Kidney tubule cell (primary cell): ENCODE data around the gene ARHGEF28.

ENCODE experiments used
- DNase-seq: peaks from one replicate; pipeline ENCODE4 v3.0.0-alpha.2; 2018; ENCODE audit warnings: low spot score

ARHGEF28 gene

DNA sequence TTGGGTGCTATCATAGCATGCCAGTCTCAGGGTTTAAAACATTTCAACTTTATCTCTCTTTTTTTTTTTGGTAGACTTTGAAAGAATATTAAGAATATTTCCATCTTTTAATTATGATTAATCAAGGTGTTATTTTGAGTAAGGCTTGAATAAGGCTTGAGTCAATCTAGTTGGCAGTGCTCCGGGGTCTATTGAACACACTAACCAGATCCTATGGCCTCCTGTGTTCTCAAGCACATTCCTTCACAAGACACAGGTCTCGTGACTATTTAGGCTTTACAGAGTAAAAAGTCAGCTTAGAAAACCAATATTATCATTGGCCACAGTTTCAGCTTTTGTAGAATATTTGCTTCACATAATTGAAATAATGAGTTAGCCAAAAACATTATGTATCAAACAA lies 151.2 kb downstream of the ARHGEF28 start:
- DNase-seq, result no peak

DNA sequence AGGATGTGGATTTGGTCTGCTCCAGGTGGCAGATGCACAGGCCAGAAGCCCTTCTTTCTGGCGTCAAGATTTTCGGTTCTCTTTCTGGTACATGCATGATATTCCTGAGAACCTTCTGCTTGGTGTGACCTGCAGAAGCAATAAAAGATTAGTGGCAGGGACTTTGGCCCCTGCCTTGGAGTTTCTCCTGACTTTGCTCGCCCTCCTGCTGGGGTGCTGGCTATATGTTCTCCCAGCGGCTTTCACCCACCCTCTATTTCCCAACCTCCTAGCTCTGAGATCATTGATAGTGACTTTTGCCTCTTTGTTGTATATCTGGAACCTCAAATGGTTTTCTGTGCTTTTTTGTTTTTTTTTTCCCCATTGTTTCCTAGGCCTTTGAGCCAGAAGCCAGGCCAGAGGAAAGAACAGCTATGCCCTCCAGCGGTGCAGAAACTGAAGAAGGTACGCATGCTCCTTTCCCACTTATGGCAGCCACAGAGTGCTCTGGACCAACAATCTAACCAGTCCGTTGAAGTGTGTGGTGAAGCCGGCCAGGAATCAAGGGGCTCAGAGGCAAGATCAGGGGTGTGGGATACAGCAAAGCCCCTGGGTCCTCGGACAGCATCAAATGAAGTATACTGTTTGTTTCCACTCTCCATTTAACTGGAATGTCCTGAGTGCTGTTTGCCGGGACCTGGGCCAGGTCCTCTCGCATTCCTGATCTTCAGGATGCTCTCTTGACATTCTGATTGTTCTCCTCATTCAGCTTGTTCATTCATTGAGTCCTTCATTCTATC lies 154.5 kb downstream of the ARHGEF28 start:
- no peak for DNase-seq

DNA sequence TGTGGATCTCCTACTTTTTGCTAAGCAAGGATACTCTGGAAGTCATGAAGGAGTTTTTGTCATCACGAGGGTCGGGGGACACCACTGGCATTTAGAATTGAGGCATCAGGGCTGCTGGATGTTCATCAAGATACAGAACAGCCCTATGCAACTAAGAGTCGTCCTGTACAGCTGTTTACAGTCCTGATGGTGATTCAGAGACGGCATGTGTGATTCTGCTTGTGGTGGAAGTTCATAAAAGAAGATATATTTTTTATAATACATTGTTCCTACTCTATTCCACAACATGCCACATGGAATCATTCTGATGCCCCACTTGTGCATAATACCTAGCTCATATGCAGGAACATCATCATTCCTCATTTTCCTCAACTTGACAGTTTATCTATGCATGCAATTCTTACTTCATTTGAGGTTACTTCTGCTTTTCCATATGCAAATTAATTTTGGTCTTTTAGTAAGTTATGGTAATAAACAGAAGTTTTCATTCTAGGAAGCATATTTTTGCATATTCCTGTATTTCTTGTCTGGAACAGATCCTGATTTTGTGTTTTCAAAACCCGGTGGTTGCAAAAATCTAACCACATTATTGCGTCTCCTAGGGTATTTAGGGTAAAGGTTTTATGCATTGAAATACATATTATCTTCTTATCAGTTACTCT lies 155.2 kb downstream of the ARHGEF28 start:
- no peak for DNase-seq

DNA sequence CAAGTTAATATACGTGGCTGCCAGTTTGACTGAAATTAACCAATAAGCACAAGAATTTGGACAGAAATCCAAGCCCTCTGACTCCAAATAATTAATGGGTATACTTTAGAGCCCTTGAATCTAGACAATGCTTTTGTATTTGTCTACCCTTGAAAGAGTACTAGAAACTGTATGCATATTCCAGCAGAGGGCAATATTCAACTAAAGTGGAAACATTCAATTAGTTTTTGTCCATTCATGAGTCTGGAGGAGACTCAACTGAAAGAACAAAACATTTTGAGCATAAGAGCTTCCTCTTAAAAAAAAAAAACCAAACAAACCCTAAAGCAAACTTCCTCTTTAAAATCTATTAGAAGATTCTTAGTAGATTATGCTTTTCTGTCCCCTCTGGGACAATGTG lies 157.8 kb downstream of the ARHGEF28 start:
- peak; percentile 32 for DNase-seq

DNA sequence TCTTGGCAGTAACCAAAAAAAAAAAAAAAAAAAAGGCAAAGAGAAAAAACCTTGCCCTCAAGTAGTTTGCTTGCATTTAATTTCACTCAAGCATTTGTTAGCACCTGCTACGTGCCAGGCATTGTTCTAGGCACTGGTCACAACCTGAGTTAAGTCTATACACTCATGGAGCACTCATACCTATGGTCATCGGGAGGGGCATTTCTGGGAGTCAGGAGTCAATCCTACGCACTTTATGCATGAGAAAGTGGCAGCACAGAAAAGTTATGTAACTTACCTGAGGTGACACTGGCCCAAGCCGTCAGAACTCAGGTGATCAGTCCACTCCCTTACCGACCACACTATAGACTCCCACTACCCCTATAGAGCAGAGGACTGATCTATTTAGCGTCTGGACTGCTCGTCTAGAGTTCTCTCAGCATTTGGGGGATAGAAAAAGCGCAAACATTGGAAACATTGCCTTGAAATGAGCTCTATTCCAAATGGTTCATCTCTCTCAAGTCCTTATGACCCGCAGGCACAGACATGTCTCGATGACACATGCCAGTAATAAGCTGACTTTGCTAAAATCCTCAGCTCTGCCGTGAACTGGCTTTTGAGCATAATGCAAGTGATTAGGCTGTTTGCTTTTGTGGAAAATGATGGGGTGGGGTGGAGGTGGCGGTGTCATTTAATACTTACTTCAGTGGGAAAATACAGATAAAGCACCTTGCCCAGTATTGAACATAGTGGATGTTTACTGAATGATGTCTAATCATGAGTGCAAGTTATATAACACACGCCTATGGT lies 160.2 kb downstream of the ARHGEF28 start:
- no peak for DNase-seq

DNA sequence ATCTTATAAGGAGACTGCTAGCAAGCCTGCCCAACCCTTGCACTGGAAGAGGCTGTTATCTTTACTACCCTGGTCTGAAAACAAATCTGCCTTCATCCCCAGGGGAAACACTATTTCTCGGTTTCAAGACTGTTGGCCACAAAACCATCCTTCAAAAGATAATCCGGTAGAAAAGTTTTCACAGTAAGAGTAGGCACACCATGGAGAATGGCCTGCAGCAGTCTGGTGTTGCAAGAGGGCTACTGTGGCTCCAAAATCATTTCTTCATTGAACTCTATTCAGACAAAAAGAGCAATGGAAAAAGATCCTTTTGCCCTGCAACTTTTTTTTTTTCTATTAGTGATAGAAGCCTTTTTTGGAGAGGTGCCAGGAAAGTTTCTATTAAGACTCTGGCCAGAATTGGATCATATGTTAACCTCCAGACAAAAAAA lies 163.9 kb downstream of the ARHGEF28 start:
- DNase-seq, result no peak

DNA sequence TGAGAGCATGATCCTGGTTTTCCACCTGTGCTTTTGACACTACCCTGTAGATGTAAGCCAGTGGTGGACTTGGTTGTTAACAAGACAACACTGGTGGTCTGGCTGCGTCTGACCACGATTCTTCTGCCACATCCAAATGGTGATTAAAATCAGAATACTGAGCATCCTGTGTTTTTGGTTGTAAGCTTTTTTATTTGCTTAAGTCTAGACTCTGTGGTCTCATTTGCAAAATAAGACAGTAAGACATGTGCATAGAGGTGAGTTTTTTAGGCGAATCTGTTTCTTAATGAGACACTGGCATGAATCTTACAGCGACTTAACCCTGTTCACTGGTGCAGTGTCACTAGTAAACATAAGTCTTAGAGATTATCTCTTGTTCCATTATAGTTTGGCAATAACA lies 165.4 kb downstream of the ARHGEF28 start:
- no peak for DNase-seq

DNA sequence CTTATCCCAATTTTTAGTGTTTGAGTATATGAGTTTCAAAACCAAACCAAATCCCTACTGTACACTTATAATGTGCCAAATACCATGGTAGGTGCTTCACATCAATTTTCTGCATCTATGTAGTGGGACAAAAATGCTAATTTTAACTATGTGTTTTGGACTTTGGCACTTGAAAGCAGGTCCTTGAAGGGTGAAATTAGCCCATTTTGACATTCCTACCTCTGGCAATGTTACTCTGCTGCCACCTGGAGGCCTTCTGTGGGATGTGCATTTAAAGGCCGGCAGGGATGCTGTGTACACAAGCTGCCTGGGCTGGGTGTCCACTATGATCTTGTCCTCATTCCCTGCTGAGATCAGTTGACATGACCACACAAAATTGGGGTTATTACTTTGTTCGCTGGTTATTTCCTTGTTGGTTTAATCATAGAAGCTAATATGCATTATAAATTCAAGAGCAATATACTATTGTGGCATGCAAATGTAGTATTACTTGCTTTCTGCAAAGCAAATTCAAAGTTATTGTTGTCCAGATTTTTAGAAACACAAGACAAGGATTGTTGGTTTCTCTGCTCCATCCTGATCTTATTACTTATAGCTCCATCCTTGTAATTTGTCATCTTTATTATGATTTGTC lies 166.8 kb downstream of the ARHGEF28 start:
- DNase-seq, result peak; percentile 77

DNA sequence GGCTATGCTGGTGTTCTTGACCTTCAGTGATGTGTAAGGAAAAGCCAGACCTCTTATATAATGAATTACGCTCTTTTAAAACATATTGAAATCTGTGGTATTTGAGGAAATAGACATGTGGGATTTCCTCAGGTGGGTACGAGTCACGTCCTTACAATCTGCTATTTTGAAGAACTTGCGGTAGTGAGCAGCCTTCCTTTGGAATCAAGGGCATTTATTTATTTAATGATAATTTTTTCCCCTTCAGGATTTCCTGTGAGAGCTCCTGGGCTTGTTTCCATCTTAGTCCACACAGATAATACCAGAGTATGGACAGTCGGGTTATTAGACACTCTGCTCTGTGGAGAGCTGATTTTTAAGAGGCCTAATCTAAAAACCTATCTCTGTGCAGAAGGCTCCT lies 167.9 kb downstream of the ARHGEF28 start:
- peak; percentile 32 for DNase-seq

DNA sequence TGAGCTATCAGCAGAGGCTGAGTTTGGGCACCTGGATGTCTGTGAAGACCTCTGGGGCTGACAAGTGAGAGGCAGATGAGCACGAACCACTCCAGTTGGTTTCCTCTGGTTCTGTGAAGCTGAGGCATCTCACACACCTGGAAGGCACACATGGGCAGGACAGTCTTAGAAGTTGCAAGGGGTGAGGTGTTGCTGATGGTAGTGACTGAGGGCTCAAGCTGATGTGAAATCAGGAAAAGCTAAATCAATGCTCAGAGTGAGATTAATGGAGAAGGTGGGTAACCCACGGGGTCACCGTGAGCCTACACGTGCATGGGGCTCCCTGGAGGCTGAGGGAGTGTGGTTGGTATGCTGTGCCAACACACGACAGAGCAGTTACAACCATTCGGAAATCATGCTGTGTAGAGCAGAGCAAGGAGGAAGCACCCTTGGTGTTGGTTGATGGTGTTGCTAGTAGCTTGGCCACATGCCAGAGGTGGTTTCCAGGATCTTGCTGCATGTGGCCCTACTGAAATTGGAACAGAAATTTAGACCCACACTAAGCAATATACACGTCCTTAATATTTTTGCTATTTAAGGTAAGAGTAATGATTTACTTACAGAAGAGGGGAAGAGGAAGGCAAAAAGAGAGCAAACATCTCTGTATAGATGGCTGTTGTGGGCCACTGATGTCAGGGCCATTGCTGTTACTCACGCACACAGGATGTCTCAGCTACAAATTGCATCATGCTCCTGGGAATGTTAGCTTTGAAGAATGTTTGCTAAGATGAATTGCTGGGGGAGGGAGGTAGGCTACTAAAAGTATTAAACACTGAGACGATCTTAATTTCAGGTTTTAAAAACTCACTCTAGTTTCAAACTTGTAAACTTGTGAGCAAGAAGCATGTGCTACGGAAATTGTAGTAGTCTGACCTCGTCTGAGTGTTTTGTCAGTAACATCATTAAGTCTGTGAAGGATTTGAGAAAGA lies 170.5 kb downstream of the ARHGEF28 start:
- DNase-seq, result peak; percentile 98

DNA sequence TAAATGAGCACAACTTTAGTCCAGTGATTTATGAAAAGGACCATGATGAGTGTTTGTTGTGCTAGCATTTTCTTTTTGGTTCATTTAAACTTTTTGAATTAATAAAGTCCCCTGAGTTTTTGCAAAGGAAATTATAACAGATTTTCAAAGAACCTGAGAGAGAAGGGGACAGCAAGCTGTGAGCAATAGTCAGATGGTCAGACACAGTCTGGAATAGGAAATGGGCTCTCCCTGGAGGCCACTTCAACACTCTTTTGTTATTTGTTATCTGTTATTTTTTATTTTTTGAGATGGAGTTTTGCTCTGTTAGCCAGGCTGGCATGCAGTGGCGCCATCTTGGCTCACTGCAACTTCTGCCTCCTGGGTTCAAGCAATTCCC lies 171.1 kb downstream of the ARHGEF28 start:
- DNase-seq, result no peak

DNA sequence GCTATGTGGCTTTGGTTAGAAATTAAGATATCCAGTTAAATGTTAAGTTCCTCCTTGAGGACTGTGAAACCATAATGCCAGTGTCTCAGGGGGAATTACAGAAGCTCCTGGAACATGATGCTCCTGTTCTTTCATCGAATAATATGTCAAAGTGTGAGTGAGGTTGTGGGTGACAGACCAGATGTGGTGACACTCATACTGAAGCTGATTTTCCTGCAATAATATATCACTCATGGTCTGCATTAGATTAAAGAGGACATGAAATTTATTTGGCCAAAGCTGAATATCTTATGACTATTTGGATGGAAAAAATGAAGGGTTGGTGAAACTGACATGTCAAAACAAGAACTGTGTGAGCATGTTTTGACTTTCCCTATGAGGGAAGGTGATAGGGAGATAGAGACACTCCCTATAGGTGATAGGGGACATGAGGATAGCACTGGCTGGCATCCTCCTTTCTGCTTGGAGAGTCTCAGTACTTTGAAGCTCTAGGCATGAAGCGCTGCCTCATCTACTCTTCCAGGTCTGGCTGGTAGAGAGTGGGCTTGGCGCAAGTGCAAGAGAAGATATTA lies 173.5 kb downstream of the ARHGEF28 start:
- no peak for DNase-seq

DNA sequence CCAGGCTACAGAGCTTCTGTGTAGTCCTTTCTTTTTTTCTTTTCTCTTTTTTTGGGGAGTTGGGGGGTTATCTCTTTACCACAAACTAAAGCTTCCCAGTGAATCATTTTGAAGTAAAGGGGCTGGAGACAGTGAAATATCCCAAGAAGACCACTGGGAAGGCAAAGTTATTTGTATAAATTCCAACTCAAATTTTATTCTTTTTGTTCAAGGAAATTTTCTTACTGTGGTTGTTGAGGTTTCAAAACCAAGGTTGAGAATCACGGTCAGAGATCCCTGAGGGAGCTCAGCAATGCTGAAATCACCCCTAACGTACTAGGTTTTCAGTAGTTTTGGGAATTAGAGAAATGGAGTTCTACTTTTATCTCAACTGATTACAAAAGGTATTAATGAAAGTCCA lies 175.7 kb downstream of the ARHGEF28 start:
- no peak for DNase-seq

DNA sequence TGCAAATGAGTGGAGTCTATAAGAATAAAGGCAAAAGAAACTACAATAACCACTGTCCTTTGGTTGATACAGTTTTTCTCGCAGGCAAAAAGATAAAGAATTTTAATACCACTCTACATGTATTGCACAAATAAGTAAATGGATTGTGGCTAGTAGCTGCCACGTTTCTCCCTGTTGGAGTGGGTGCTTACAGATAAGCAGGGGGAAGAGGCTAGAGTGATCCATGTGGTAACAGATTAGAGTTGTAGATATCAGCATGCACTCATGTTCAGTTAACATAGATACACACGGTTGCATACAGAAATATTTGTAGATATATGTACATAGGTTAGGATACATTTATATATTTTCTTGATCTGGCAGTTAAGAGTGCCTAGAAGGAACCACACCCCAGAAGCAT lies 179.5 kb downstream of the ARHGEF28 start:
- DNase-seq, result no peak

DNA sequence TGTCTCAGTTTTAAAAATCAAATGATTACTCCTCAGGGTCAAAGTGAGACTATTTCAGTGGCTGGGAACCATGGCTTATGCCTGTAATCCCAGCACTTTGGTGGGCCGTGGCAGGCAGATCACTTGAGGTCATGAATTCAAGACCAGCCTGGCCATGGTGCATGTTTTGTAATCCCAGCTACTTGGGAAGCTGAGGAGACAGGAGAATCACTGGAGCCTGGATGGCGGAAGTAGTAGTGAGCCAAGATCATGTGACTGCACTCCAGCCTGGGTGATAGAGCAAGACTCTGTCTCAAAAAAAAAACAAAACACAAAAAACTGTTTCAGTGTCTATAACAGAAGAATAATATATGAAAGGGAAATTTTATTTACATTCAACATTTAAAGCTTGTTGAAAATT lies 182.9 kb downstream of the ARHGEF28 start:
- DNase-seq, result peak; percentile 45

DNA sequence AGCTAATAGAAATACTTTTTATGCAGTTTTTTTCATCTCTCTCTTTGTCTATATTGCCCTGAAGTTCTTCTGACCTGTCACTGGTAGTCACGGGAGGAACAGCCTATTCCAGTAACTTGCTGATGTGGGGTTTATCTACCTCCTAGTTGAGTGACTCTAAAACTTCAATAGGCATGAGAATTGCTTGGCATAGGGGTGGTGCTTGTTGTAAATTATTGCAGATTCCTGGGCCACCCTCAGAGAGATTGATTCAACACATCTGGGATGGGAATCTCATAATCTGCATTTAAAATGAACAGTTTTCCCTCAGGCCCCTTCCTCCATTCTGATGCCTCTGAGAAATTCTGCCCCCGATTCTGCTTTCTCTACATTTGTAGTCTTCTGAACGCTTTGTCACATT lies 184.4 kb downstream of the ARHGEF28 start:
- no peak for DNase-seq

DNA sequence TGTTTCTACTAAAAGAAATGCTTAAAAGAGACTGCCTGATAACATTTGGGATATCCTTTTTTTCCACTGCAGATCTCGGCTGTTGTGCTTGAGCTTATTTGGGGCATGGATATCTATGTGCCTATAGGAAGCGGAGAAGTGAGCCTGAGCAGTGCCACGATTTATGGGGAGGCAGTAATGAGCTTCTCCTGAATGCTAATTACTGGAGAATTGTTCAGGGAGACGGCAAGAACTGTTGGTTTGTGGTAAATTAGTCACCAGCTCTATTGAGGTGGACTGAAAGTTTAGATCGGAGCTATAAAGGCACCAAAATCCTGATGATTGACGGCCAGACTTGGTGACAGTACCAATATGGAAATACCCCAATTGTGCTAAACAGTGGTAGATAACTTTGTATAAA lies 186.5 kb downstream of the ARHGEF28 start:
- peak; percentile 72 for DNase-seq

DNA sequence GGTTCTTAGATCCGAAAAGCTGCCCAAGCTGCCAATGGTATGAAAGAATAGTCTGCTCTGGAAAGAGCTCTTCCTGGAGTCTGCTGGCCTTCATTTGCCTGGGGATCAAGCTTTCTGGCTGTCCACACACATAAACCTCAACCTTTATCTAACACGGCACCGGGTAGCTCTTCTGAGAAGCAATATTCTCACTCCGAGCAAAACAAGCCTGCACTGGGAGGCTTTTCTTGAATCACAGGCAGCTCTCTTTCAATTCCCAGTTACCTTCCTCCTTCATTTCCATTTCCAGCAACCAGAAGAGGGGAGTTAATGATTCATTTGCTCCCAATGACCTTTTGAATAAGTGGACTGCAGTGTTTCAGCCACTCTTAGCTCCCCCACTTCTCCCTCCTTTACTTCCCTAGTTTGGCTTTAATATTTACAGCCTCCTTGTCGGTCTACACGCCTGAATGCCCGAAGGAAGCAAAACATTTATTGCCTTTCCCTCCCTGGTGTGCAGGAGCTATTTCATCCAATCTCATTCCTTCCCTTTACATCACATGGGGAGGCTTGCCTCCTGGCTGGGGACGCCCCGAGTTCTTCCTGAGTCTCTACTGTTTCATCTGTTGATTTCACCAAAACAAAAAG lies 187.1 kb downstream of the ARHGEF28 start:
- peak; percentile 99 for DNase-seq

DNA sequence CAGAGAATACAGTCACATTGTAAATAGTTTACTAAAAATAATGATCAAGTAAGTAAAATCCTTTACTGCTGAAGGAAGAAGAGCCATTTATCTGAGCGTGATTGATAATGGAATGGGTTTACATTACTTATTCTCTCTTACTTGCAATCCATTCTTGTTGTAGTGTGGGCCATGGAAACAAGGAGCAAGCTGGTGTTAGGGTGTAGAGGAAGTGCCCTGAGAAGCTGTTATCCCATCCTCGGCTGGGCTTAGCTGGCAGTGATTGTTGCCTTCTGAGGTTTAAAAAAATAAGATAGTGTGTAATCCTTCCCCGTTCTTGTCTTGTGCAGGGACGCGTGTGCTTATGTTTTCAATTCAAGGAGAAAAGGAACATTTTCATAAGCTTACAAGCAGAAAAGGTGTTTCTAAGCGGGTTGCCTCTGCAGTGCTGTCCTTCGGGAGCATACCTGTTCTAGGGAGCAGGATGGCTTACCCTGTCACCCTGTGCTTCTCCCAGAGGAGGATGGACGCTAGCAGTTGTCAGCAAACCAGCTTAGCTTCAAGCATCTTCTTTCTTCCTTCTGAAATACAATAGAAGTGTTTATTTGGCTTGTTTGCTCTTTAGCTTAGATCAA lies 188.3 kb downstream of the ARHGEF28 start:
- DNase-seq, result peak; percentile 59

DNA sequence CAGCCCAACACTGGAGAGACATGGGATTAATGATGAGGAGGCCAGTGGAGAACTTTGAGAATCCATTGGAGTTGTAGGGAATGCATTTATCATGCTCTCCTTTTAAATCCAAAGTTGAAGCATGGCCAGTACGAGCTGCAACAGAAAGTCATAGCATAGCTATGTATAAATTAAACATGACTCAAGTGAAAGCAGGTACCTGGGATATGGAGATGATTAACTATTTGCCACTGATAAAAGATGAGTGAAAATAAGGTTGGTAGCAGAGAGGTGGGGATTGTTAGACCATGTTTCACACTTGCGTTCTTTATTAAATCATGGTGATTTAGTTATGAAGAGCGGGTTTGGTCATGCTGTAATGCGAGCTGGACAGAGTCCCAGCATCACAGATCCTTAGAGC lies 189.6 kb downstream of the ARHGEF28 start:
- DNase-seq, result peak; percentile 92
